ENCODE measurements around the gene SLX1B.
"Not testable (repeated sequence)": the region's sequence is repeated elsewhere in the genome, so short reads cannot be mapped to it uniquely, and the experiment has no call there.

Gene SLX1B

DNA sequence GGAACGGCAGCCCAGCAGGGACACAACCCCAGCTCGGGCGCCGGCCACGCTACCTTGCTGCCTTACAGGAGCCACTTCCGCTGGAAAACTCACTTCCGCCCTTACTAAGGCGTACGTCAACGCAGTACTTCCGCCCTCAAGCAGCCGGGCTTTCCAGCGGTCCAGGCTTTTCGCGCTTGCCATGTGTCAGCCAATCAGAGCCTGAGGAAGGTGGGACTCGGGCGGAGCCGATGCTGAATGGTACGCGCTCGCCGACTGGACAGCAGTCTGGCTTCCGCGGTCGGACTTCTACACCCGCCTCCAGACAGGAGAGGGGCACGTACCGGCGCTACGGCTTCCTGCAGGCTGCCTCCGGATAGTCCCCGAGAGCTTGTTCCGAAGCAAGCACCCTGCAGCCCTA, at the start of gene SLX1B, which contains the start of gene BOLA2:
Gene SLX1B, plus strand, starts transcription at position 265 of the 400 bp plus-strand sequence.
Gene BOLA2, minus strand, starts transcription at position 83 of the 400 bp plus-strand sequence. CDS start 98 bp downstream, outside the sequence.
- not testable (repeated sequence) for DNase-seq (ENCODE audit: low spot score)

GRCh38 chr16:29405249-29405648, 49.1 kb upstream of the SLX1B start:
- DNase-seq (ENCODE audit: low spot score): peak; percentile 5

DNA sequence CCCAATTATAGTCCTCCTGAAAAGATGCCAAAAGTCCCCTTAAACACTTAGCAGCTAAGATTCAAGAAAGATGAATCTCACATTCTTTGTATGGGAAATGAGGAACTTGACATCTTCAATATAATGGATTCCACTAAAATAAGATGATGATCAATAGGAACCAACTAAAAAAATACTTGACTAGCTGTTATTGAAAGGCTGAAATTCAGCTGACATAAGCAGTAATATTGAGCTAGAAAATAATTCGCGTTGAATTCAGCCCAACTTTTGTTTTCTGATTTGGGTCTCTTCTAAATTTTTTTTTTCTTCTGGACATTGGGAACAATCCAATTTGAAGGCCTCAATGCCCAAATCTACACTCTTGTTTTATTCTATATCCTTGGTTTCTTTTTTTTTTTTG, 30.7 kb upstream of the SLX1B start:
- DNase-seq (ENCODE audit: low spot score): not testable (repeated sequence)

GRCh38 chr16:29425390-29425789, 28.9 kb upstream of the SLX1B start:
- DNase-seq (ENCODE audit: low spot score): not testable (repeated sequence)

DNA sequence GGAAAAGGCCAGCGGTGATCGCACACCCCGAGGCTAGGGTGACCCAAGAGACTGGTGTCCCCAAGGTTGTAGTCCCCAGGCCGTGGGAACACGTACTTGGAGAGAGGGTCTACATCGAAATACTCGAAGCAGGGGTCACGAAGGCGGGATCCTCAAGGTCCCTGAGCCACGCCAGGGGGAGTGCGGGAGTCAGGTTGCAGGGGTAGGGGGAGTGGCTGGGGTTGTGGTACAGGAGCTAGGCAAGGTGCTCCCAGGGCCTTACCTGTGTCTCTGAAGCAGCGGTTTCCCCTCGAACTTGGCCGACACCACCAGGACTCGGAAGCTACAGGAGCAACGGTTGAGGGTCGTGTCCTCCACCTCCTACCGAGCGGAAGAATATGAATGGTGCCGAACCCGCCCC, 579 bp upstream of the SLX1B start:
- not testable (repeated sequence) for DNase-seq (ENCODE audit: low spot score)

- DNase-seq (ENCODE audit: low spot score): not testable (repeated sequence)
Observed at GRCh38 chr16:29454828-29455227, 495 bp downstream of the SLX1B start.

DNA sequence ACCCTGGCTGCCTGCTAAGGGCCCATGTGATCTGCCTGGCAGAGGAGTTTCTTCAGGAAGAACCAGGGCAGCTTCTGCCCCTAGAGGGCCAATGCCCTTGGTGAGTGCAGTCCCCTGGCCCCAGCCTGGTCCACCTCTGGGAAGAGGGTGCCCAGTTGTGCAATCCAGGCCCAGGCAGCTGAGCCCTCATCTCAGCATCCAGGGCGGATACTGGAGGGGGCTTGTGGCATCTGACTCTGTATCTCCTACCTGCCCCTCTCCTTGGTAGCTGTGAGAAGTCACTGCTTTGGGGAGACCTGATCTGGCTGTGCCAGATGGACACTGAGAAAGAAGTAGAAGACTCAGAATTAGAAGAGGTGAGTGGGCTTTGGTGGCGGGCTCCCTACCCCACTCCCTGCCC, 3.3 kb downstream of the SLX1B start:
- DNase-seq (ENCODE audit: low spot score): not testable (repeated sequence)

DNA sequence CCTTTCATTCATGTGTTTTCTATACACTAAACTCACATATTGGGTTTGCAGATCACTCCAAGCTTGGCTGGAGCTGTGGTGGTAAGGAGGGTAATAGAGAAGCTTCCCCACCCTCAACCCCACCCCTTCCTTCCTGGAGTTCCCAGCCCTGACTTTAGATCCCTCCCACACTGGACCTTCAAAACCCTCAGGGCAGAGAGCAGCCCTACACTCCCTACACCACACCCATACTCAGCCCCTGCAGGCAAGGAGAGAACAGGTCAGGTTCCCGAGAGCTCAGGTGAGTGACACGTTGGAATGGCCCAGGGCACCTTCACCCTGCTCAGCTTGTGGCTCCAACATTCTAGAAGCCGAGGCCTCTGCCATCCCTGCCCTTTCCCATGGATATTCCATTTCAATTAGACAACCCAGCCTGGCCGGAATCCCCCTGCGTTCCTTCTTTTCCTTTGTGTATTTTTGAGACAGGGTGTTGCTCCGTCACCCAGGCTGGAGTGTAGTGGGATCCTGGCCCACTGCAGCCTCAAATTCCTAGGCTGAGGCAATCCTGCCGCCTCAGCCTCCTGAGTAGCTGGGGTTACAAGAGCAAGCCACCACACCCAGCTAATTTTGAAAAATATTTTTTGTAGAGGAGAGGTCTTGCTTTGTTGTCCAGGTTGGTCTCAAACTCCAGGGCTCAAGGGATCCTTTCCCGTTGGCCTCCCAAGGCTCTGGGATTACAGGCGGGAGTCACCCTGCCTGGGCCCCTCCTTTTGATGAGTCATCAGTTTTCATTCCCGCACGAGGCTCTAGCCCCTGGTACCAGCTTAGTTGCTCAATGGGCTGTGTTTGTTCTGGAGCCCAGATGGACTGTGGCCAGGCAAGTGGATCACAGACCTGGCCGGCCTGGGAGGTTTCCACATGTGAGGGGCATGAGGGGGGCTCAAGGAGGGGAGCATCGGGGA, 5.6 kb downstream of the SLX1B start, which contains the start of gene SULT1A4:
Gene SULT1A4, plus strand, starts transcription at position 208 of the 941 bp plus-strand sequence. CDS start 1,473 bp downstream, outside the sequence.
- not testable (repeated sequence) for DNase-seq (ENCODE audit: low spot score)

GRCh38 chr16:29460647-29461030, 6.3 kb downstream of the SLX1B start:
- DNase-seq (ENCODE audit: low spot score): not testable (repeated sequence)

DNA sequence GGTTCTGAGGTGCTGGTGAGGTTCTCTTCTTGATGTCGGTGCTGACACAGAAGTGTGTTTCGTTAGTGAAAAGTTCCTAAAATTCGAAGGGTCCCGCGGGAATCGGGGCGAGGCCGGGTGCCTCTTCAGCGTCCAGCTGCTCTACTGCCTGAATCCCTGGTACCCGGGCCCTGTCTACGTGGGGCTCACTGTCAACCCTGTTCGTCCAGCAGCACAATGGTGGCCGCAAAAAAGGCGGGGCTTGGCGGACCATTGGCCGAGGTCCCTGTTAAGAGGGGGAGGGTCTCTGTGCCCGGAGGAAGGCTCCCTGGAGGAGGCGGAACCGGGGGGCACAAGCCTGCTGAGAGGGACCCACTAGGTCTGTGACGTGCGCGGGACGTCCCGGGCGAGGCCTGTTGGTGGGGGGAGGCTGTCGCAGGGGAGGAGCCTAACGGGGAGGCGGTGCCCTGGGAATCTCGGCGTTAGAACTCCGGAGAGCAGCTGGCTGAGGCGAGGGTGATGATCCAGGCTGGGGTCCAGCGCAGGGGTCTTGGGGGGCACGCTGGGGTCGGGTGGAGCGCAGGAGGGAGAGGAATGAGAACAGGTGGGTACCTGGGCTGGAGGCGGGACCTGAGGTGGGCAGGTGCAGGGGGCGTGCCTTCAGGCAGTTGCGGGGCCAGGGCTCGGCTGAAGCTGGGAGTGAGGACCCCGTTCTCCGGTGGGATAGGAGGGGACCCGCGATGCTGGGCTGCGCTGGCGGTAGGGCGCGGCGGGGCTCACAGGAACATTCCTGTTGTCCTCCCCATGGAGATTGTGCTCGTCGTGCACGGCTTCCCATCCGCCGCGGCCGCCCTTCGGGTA, 11.9 kb downstream of the SLX1B start:
- DNase-seq (ENCODE audit: low spot score): not testable (repeated sequence)

DNA sequence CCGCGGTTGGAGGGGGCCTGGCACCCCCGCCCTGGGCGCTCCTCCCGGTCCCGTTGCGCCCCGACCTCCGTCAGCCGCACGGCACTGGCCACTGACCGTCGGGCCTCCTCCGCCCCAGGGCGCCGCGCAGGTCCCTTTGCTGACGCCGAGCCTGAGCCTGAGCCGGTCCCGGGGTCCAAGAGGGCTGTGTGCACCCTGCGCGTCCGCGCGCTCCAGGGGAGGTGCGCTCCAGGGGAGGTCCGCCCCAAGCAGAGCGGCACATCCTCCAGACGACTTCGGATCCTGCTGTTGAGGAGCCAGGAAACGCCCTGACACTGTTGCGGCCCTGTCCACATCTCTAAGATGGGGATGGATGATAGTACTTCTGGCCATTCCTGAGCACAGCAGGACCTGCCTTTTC, 12.6 kb downstream of the SLX1B start:
- DNase-seq (ENCODE audit: low spot score): not testable (repeated sequence)

DNA sequence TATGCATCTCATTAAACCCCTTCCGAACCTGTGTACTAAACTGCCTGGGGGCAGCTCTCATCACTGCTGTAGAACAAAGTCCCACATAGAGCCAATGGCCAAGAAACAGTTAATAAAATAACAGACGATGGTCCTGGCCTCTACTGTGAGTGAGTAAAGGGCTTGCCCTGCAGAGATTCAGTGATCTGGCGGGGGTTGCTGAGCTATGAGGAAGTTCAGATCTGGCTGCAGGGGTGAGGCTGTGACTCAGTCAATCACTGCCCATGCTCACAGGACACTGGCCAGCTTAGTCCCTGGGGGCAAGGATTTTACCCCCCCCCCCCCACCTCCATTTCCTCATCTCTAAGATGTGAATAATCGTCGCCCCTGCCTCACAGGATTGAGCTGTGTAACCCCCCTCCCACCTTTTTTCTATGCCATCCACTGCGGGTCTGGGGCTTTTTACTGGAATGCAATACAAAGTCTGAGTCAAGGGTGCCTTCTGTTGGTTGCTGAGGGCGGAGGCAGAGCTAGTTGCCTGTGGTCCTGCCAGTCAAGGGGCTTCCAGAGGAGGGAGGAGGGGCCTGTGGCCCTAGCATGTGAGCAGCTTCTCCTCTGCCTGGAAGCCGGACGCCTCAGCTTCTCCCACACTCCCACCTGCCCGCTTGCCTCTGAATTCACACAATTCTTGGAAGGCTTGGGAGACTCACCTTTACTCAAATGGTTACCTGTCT, 13.5 kb downstream of the SLX1B start:
- DNase-seq (ENCODE audit: low spot score): not testable (repeated sequence)

DNA sequence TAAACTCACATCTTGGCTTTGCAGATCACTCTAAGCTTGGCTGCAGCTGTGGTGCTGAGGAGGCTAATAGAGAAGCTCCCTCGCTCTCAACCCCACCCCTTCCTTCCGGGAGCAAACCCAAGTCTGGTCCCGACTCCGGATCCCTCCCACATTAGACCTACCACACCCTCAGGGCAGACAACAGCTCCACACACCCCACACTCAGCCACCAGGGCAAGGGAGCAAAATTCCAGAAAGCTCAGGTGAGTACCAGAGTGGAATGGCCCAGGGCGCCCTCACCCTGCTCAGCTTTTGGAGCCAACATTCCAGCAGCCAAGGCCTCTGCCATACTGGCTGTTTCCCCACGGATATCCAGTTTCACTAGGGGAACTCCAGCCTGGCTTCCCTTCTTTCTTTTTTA, 15.3 kb downstream of the SLX1B start:
- DNase-seq (ENCODE audit: low spot score): not testable (repeated sequence)

GRCh38 chr16:29472065-29472464, 17.7 kb downstream of the SLX1B start:
- DNase-seq (ENCODE audit: low spot score): not testable (repeated sequence)

DNA sequence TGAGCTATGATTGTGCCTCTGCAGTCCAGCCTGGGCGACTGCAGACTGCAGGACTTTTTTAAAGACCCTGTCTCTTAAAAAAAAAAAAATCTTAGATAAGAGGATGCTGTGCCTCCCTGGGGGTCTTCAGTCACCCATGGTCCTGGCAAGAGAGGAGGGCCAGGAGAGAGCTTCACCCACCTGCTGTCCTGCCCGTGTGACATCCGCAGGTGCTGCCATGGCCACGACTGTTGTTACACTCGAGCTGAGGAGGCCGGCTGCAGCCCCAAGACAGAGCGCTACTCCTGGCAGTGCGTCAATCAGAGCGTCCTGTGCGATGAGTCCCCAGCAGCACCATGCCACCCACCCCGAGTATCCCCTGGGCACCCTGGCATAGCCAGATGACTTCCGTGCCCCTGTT, 27.9 kb downstream of the SLX1B start:
- not testable (repeated sequence) for DNase-seq (ENCODE audit: low spot score)

DNA sequence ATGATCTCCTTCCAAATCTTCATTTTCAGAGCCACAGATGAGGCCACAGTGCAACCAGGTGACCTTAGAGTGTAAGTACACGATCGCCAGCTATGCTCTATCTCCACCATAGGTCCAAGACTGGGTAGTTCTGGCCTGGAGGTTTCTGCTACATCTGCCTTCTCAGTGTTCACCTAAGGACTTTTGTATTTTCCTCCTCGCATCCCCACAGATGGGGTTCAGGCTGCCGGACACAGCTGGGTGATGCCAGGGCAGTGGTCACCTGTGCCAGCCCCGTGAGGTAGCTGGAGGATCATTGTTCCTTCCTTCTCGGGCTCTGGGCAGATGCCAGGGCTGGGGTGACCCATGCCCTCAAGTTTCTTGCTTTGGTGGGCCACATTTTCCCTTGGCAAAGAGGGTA, 52.0 kb downstream of the SLX1B start, which contains the start of gene NPIPB12:
Gene NPIPB12, minus strand, starts transcription at position 101 of the 400 bp plus-strand sequence.
- not testable (repeated sequence) for DNase-seq (ENCODE audit: low spot score)
